B cell (primary cell): Measurements from ENCODE around the gene LDHAL6B. TPM values are rescaled to one million over a fixed set of nuclear protein-coding genes. Genes with fewer than 3 reads are reported as not detected.

Experiments used
- ATAC-seq: fragments of 200-7000 bp; cut with Tn5 transposase; one replicate; pipeline ENCODE4 v1.10.0; 2021; ENCODE audit warnings: low read depth, mild to moderate bottlenecking, moderate number of reproducible peaks, moderate library complexity
- CTCF ChIA-PET: fragments of 350-600 bp; sonication (Branson Sonifier 250); formaldehyde crosslinking; loops from one replicate; lab custom pipeline; 2021; ENCODE audit warnings: antibody characterized with exemption, inconsistent platforms; lab: Charles Lee
- POLR2A ChIA-PET: fragments of 350-600 bp; sonication (Branson Sonifier 250); formaldehyde crosslinking; loops from one replicate; lab custom pipeline; 2021; ENCODE audit warnings: antibody characterized with exemption; lab: Charles Lee
- DNase-seq: peaks from one replicate; pipeline ENCODE4 v3.0.0; 2013
- H2AFZ ChIP-seq: 2 replicates; pipeline ENCODE4 v1.6.1; 2012; ENCODE audit warnings: mild to moderate bottlenecking, low read depth, low read length; ENCODE audit not compliant: insufficient read depth, poor library complexity, severe bottlenecking
- H3K27ac ChIP-seq, 2 donors: 1 replicate in 1 of 2; 2 replicates in 1 of 2; pipeline ENCODE4 v1.5.1; 2012 to 2013; ENCODE audit warnings: low read length in 2 of 2, mild to moderate bottlenecking in 2 of 2, moderate library complexity in 1 of 2
- H3K27me3 ChIP-seq, 4 experiments: fragments of 200-600 bp in 1 of 4; sonication (generic) in 1 of 4; replicated peaks in 1 of 4; 1 replicate in 2 of 4; 2 replicates in 2 of 4; pipeline versions ENCODE4 v1.6.1 to v1.7.0; 2013 to 2016; ENCODE audit warnings: low read length in 3 of 4, mild to moderate bottlenecking in 2 of 4, mixed read lengths in 1 of 4, moderate library complexity in 1 of 4; ENCODE audit not compliant: insufficient read depth in 4 of 4, control insufficient read depth in 3 of 4; ENCODE audit errors: control extremely low read depth in 1 of 4
- H3K36me3 ChIP-seq, 2 experiments: replicated peaks in 1 of 2; 1 replicate in 1 of 2; 2 replicates in 1 of 2; pipeline versions ENCODE4 v1.6.1 to v1.7.1; 2013; ENCODE audit warnings: low read length in 1 of 2; ENCODE audit not compliant: insufficient read depth in 2 of 2, control insufficient read depth in 1 of 2; ENCODE audit errors: control extremely low read depth in 1 of 2, extremely low read depth in 1 of 2
- H3K4me1 ChIP-seq, 2 donors: fragments of 200-600 bp in 1 of 2; sonication (generic) in 1 of 2; 1 replicate in 1 of 2; 2 replicates in 1 of 2; pipeline versions ENCODE4 v1.5.1 to v1.6.1; 2013 to 2017; ENCODE audit warnings: low read length in 2 of 2; ENCODE audit not compliant: control insufficient read depth in 2 of 2, insufficient read depth in 2 of 2
- H3K4me2 ChIP-seq: replicated peaks from 2 replicates; pipeline ENCODE3; 2012; ENCODE audit warnings: mild to moderate bottlenecking, low read depth, low read length; ENCODE audit not compliant: poor library complexity, severe bottlenecking
- H3K4me3 ChIP-seq, 5 experiments: fragments of 200-600 bp in 1 of 5; sonication (generic) in 1 of 5; 1 replicate in 3 of 5; 2 replicates in 2 of 5; pipeline versions ENCODE4 v1.5.1 to v1.7.0; 2011 to 2016; ENCODE audit warnings: low read length in 4 of 5, mild to moderate bottlenecking in 4 of 5, low read depth in 2 of 5, control low read depth in 1 of 5, moderate library complexity in 1 of 5; ENCODE audit not compliant: insufficient read depth in 1 of 5; ENCODE audit errors: control extremely low read depth in 1 of 5, extremely low read depth in 1 of 5
- H3K79me2 ChIP-seq: fragments of 200-600 bp; sonication (generic); one replicate; pipeline ENCODE4 v1.6.0; 2016; ENCODE audit warnings: low read length; ENCODE audit not compliant: control insufficient read depth, insufficient read depth
- H3K9ac ChIP-seq: fragments of 200-600 bp; sonication (generic); 2 replicates; pipeline ENCODE4 v1.6.1; 2017; ENCODE audit warnings: mild to moderate bottlenecking, low read length, moderate library complexity
- H3K9me3 ChIP-seq, 3 donors: one replicate each; pipeline versions ENCODE4 v1.6.1 to v1.7.1; 2013; ENCODE audit warnings: low read length in 2 of 3; ENCODE audit not compliant: control insufficient read depth in 2 of 3, insufficient read depth in 1 of 3; ENCODE audit errors: control extremely low read depth in 1 of 3
- H4K20me1 ChIP-seq: 2 replicates; pipeline ENCODE4 v1.6.0; 2012; ENCODE audit warnings: mild to moderate bottlenecking, low read length; ENCODE audit not compliant: insufficient read depth, control insufficient read depth, poor library complexity, severe bottlenecking
- H3K27ac Mint-ChIP-seq: one replicate; pipeline ENCODE4 v1.8.0; 2021; ENCODE audit warnings: mixed read lengths
- H3K27me3 Mint-ChIP-seq: one replicate; pipeline ENCODE4 v1.8.0; 2021; ENCODE audit warnings: mixed read lengths
- H3K4me1 Mint-ChIP-seq: one replicate; pipeline ENCODE4 v1.8.0; 2021; ENCODE audit warnings: mixed read lengths
- H3K4me3 Mint-ChIP-seq: one replicate; pipeline ENCODE4 v1.8.0; 2021; ENCODE audit warnings: mixed read lengths
- H3K9me3 Mint-ChIP-seq: one replicate; pipeline ENCODE4 v1.8.0; 2022; ENCODE audit warnings: mixed read lengths; ENCODE audit not compliant: insufficient read depth
- EZH2 ChIP-seq: IDR thresholded peaks from 2 replicates; pipeline ENCODE4 v1.6.1; 2012; ENCODE audit warnings: borderline replicate concordance, low read depth, mild to moderate bottlenecking, moderate library complexity, low read length; ENCODE audit not compliant: insufficient read depth, poor library complexity, severe bottlenecking
- WGBS: methylation state at CpG from one replicate; pipeline ENCODE4 v1.1.5; 2013; ENCODE audit warnings: missing lambda C conversion rate; ENCODE audit not compliant: insufficient coverage; 5-methylcytosine and 5-hydroxymethylcytosine counted together
- intact Hi-C: fragments of 100-400 bp; cut with micrococcal nuclease; formaldehyde crosslinking; loops from one replicate; pipeline ENCODE4 v1.10.0; 2022
- polyA plus RNA-seq: library from polyadenylated mRNA; depleted of rRNA; stranded (reverse); fragments of >200 nt; gene quantifications from 2 replicates; pipeline ENCODE4 v1.2.3, GENCODE V29; 2012
- total RNA-seq, 2 donors: library from RNA; stranded (reverse); fragments of 120-200 nt in 1 of 2; gene quantifications; 1 replicate in 1 of 2; 2 replicates in 1 of 2; pipeline versions ENCODE4 v1.2.3 to v1.2.4, GENCODE V29; 2013 to 2022
- TF ChIP-seq, protein P1 (sequence below): fragments of 200-600 bp; IDR thresholded peaks from one replicate; pipeline ENCODE4 v1.8.0; 2022; ENCODE audit warnings: antibody characterized with exemption, mild to moderate bottlenecking

LDHAL6B gene
- total and polyA plus RNA-seq, 2 donors (not counting 1 experiment from before 2014, with no cell fraction given): not detected

DNA sequence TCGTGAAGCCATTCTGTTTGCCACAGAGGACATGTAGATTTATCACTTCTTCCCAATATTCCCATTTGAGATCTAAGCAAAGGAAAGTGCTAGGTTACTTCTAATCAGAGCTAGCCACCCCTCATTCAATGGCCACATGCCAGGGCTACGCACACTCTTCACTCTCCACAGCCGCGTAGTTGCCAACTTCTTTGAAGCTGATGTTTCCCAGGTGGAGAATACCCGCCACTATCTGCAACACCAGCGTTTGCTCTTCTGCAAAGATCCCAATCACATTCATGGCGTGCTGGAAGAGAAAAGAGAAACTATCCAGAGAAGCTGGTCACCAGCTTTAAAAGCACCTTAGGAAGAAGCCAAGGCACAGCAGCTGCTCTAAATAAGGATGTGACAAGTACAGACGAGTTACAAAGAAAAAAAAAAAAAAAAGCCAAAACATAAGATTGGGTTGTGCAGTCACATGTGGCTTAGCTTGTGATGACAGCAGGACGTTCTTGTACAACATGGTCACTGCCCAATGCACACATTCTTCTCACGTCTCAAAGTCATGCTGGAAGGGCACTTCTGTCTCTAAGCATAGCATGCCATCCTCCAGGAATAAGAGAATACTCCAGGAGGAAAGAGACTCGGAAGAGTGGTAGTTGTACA lies 16.4 kb downstream of the LDHAL6B start:
- intact Hi-C loops: no loop called here
- Histone ChIP-seq H4K20me1 (no peaks in the 10 kb centered on the region), H3K9me3 (no peaks in the 10 kb centered on the region), H3K4me2 (no peak overlapping the region), H3K79me2 (no peaks in the 10 kb centered on the region), H3K27ac (no peak overlapping the region), H3K27me3 (no peaks in the 10 kb centered on the region), H3K4me3 (no peak overlapping the region), H2AFZ (no peak overlapping the region), H3K4me1 (no peaks in the 10 kb centered on the region), H3K36me3 (peaks cover 7 to 38% of the 10 kb centered on the region in 2 experiments), H3K9ac (no peak overlapping the region)
- Mint-ChIP-seq H3K4me3 (no peak overlapping the region), H3K4me1 (no peaks in the 10 kb centered on the region), H3K27me3 (no peaks in the 10 kb centered on the region), H3K27ac (no peak overlapping the region), H3K9me3 (no peaks in the 10 kb centered on the region)
- CTCF ChIA-PET: interaction anchor here (0.7 to 1.2 kb wide), 3 partner anchors 166 to 306 kb away, joined by 3 read pairs; no protein-coding TSS in a partner anchor
- ATAC-seq (no peak), DNase-seq (no peak)
- POLR2A ChIA-PET: no interaction called here
- WGBS: 100% methylated on average over 6 of the region's 11 CpGs
- TF ChIP-seq EZH2: no peak
- TF ChIP-seq, protein P1, sequence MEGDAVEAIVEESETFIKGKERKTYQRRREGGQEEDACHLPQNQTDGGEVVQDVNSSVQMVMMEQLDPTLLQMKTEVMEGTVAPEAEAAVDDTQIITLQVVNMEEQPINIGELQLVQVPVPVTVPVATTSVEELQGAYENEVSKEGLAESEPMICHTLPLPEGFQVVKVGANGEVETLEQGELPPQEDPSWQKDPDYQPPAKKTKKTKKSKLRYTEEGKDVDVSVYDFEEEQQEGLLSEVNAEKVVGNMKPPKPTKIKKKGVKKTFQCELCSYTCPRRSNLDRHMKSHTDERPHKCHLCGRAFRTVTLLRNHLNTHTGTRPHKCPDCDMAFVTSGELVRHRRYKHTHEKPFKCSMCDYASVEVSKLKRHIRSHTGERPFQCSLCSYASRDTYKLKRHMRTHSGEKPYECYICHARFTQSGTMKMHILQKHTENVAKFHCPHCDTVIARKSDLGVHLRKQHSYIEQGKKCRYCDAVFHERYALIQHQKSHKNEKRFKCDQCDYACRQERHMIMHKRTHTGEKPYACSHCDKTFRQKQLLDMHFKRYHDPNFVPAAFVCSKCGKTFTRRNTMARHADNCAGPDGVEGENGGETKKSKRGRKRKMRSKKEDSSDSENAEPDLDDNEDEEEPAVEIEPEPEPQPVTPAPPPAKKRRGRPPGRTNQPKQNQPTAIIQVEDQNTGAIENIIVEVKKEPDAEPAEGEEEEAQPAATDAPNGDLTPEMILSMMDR: no peak

DNA sequence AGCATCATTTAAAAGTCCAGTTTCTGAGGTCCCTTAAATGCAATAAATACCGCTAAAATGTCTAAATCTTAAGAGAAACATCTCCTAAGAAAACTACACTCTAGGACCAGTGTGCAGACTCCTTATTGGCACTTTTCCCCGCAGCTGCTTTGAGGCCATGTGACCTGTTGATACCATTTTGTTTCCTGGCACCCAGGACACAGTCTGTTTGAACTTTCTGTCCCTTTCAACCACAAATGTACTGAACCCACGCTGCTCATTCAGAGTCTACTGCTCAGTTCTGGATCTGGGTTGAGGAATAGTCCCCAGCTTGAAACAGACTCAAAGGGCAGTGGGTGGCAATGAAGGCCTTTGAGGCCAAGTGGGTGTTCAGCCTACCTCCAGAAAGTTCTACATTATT lies 17.1 kb downstream of the LDHAL6B start:
- no peak for ATAC-seq
- H3K9ac ChIP-seq: no peak overlapping the region
- CTCF ChIA-PET: interaction anchor here (0.7 to 2.7 kb wide), 2 partner anchors 166 to 270 kb away, joined by 3 to 8 read pairs; no protein-coding TSS in a partner anchor
- no peaks in the 10 kb centered on the region for H3K4me1 ChIP-seq
- no peak overlapping the region for H3K4me2 ChIP-seq
- no peaks in the 10 kb centered on the region for H3K27me3 ChIP-seq
- H3K9me3 ChIP-seq: no peaks in the 10 kb centered on the region
- no peak for TF ChIP-seq EZH2
- TF ChIP-seq, protein P1: no peak
- no peaks in the 10 kb centered on the region for H3K4me1 Mint-ChIP-seq
- no peak for DNase-seq
- no peaks in the 10 kb centered on the region for H3K9me3 Mint-ChIP-seq
- H3K79me2 ChIP-seq: peaks cover 3% of the 10 kb centered on the region
- POLR2A ChIA-PET: no interaction called here
- no peaks in the 10 kb centered on the region for H3K27me3 Mint-ChIP-seq
- H3K27ac Mint-ChIP-seq: no peak overlapping the region
- WGBS: 100% methylated on average over 2 of the region's 3 CpGs
- intact Hi-C loops: no loop called here
- H4K20me1 ChIP-seq: no peaks in the 10 kb centered on the region
- no peak overlapping the region for H3K4me3 Mint-ChIP-seq
- H3K4me3 ChIP-seq: no peak overlapping the region
- H2AFZ ChIP-seq: no peak overlapping the region
- H3K27ac ChIP-seq: no peak overlapping the region
- peaks cover 6 to 36% of the 10 kb centered on the region in 2 experiments for H3K36me3 ChIP-seq
